Measurements from ENCODE around the gene CCDC184. TPM values are rescaled to one million over a fixed set of nuclear protein-coding genes. Genes with fewer than 3 reads are reported as not detected.

CCDC184 gene
- total RNA-seq, 1 experiment from 2014 or later = 0.13 TPM

DNA sequence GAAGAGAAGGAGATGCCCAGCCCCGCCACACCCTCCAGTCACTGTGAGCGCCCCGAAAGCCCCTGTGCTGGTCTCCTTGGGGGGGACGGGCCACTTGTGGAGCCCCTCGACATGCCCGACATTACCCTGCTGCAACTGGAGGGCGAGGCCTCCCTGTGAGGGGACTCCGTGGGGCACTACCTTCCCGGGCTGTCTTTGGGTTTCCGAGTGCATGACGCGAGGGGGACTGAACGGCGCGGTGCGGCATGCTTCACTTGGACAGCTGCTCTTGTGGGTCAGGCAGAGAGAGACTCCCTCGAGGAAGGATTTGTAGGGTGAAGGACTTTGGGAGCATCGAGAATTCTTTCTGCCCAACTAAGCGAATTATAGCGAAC is 1.1 kb downstream of the CCDC184 start:
- WGBS (ENCODE audit: extremely low coverage, insufficient read length, low lambda C conversion rate) = no CpG with 5 or more reads among the region's 20 CpGs
- no peaks in the 10 kb centered on the region; a peak in 2 of 5 replicates for H3K9me3 Mint-ChIP-seq

More for the DNA sequence above, 1.1 kb downstream of the CCDC184 start:
- H3K18ac ChIP-seq (ENCODE audit: insufficient read length, low read depth, low read length) = no peak overlapping the region
- Mint-ChIP-seq H3K27me3 (ENCODE audit: low read depth) (peaks cover 100% of the 10 kb centered on the region), H3K36me3 (ENCODE audit: insufficient read depth in 1 of 3, low read depth in 3 of 3) (no peaks in the 10 kb centered on the region), H3K27ac (peak overlapping the region in 1 of 3 experiments; percentile 50; a peak in 1 of 7 replicates), H3K4me1 (peaks cover 27 to 29% of the 10 kb centered on the region in 2 experiments), H3K4me3 (peak overlapping the region; percentile 79 to 87)
- no peak overlapping the region for H2BK15ac ChIP-seq (ENCODE audit: low read depth, low read length)
- no peak overlapping the region for H2BK20ac ChIP-seq (ENCODE audit: low read depth, low read length, poor library complexity, severe bottlenecking)
- no peak overlapping the region for H2AK5ac ChIP-seq (ENCODE audit: insufficient read length, low read length)
- H3K9me3 ChIP-seq (ENCODE audit: control insufficient read depth, low read depth, low read length) = no peaks in the 10 kb centered on the region
- no peaks in the 10 kb centered on the region for H3K4me1 ChIP-seq (ENCODE audit: insufficient read depth, low read length)
- H4K20me1 ChIP-seq (ENCODE audit: control insufficient read depth, insufficient read depth, insufficient read length) = no peaks in the 10 kb centered on the region
- no peak overlapping the region for H3K23ac ChIP-seq (ENCODE audit: insufficient read length, low read depth, low read length)
- no peak overlapping the region for H3K4ac ChIP-seq (ENCODE audit: low read depth, low read length)
- no peak overlapping the region for H3T11ph ChIP-seq (ENCODE audit: low read length)
- no peak for DNase-seq
- H2BK12ac ChIP-seq (ENCODE audit: insufficient read length, low read depth, low read length) = no peak overlapping the region
- H3K27ac ChIP-seq (ENCODE audit: insufficient read length, low read depth, low read length) = no peak overlapping the region
- H3K79me2 ChIP-seq (ENCODE audit: insufficient read depth, low read length) = no peaks in the 10 kb centered on the region
- H3K14ac ChIP-seq (ENCODE audit: insufficient read depth, low read length) = no peak overlapping the region
- no peak overlapping the region for H4K91ac ChIP-seq (ENCODE audit: insufficient read length, low read depth, low read length)
- TF ChIP-seq, protein P1, sequence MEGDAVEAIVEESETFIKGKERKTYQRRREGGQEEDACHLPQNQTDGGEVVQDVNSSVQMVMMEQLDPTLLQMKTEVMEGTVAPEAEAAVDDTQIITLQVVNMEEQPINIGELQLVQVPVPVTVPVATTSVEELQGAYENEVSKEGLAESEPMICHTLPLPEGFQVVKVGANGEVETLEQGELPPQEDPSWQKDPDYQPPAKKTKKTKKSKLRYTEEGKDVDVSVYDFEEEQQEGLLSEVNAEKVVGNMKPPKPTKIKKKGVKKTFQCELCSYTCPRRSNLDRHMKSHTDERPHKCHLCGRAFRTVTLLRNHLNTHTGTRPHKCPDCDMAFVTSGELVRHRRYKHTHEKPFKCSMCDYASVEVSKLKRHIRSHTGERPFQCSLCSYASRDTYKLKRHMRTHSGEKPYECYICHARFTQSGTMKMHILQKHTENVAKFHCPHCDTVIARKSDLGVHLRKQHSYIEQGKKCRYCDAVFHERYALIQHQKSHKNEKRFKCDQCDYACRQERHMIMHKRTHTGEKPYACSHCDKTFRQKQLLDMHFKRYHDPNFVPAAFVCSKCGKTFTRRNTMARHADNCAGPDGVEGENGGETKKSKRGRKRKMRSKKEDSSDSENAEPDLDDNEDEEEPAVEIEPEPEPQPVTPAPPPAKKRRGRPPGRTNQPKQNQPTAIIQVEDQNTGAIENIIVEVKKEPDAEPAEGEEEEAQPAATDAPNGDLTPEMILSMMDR (conservative IDR thresholded peaks at IDR 0.05) = no peak
- H2AFZ ChIP-seq (ENCODE audit: low read length) = no peak overlapping the region
- H2BK5ac ChIP-seq (ENCODE audit: insufficient read length, low read length) = no peak overlapping the region
- peaks cover 15% of the 10 kb centered on the region; the same call in 1 of the 2 replicates for H3K27me3 ChIP-seq (ENCODE audit: insufficient read depth, low read length)
- no peak overlapping the region for H2BK120ac ChIP-seq (ENCODE audit: low read depth, low read length, poor library complexity, severe bottlenecking)
- H3K23me2 ChIP-seq (ENCODE audit: insufficient read length, low read depth, low read length, poor library complexity, severe bottlenecking) = peaks cover 21% of the 10 kb centered on the region
- no peak overlapping the region for H3K56ac ChIP-seq (ENCODE audit: insufficient read length, low read depth, low read length)
- no peak overlapping the region for H4K5ac ChIP-seq (ENCODE audit: insufficient read length, low read depth, low read length)
- no peak overlapping the region for H3K9ac ChIP-seq (ENCODE audit: extremely low read depth, insufficient read length, low read length)
- peak overlapping the region; percentile 54 for H3K4me2 ChIP-seq (ENCODE audit: insufficient read depth, insufficient read length, low read length)
- no peak overlapping the region for H4K8ac ChIP-seq (replicated peaks; ENCODE audit: insufficient read length, low read depth, low read length)
- no peaks in the 10 kb centered on the region for H3K79me1 ChIP-seq (ENCODE audit: insufficient read depth, low read depth, low read length, poor library complexity, severe bottlenecking)

Measured in H9 (cell line).